NB4 (cell line): ENCODE data around the gene FCF1.

Experiments
- DNase-seq: peaks from one replicate; pipeline ENCODE4 v3.0.0; 2010; ENCODE audit warnings: low read depth
- H3K4me3 ChIP-seq: one replicate; pipeline ENCODE4 v1.5.1; 2011; ENCODE audit warnings: mild to moderate bottlenecking, low read depth, low read length, moderate library complexity
- CTCF ChIP-seq: IDR thresholded peaks from one replicate; pipeline ENCODE4 v1.5.1; 2012; ENCODE audit warnings: low read depth, low read length
- MAX ChIP-seq: IDR thresholded peaks from 2 replicates; pipeline ENCODE4 v1.6.1; 2011; ENCODE audit warnings: low read depth, low read length
- MYC ChIP-seq: IDR thresholded peaks from 2 replicates; pipeline ENCODE4 v1.6.1; 2011; ENCODE audit warnings: low read depth, low read length
- POLR2A ChIP-seq: IDR thresholded peaks from 2 replicates; pipeline ENCODE4 v1.6.1; 2011; ENCODE audit warnings: mild to moderate bottlenecking; ENCODE audit not compliant: insufficient read length; ENCODE audit errors: extremely low read depth

The FCF1 gene

GRCh38 chr14:74785056-74785613 is 72.2 kb downstream of the FCF1 start:
- DNase-seq = no peak
- no peak overlapping the region for H3K4me3 ChIP-seq
- TF ChIP-seq MAX (no peak), CTCF (no peak), POLR2A (no peak), MYC (no peak)

GRCh38 chr14:74786796-74787315 is 73.9 kb downstream of the FCF1 start:
- no peak for DNase-seq
- TF ChIP-seq MAX (no peak), CTCF (no peak), POLR2A (no peak), MYC (no peak)
- H3K4me3 ChIP-seq = no peak overlapping the region
